HG02840 (cell line): Measurements from ENCODE around the gene KRTAP12-4.
"Not testable (repeated sequence)": the region's sequence is repeated elsewhere in the genome, so short reads cannot be mapped to it uniquely, and the experiment has no call there.

Experiments
- ATAC-seq: cut with Tn5 transposase; IDR thresholded peaks from one replicate; pipeline ENCODE4 v1.9.1; 2021; ENCODE audit warnings: mild to moderate bottlenecking, moderate library complexity, moderate number of reproducible peaks; ENCODE audit not compliant: unreplicated experiment, low FRiP score

The KRTAP12-4 gene, protein sequence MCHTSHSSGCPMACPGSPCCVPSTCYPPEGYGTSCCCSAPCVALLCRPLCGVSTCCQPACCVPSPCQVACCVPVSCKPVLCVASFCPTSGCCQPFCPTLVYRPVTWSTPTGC

DNA sequence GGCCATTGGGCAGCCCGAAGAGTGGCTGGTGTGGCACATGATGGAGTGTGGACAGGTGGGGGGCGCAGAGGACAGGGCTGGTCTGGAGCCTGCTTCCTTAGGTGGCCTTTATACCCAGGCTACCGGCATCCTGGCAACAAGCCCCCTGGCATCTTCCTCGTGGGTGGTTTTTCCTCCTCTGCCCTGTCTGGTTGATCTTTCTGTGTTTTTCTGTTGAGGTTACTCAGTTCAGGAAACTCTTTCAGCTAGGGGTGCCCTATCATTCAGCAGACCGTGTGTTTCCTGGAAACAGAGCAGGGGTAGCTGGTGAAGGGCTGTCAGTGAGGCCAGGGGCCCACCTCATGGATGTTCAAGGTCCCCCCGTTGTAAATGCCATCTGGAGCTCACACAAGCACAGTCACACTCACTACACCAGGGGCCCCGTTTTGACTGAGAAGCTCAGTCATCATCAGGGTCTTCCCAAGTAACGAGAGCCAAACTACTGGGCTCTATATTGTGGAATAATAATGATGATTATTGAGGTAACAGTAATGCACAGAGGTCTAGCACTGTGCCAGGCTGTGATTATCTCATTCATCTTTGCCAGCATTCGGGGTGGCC lies at the start of gene KRTAP12-4:
TSS of gene KRTAP12-4 (minus strand) at position 84 of the 600 bp plus-strand sequence. CDS start at position 39, 45 bp downstream.
- no peak for ATAC-seq

DNA sequence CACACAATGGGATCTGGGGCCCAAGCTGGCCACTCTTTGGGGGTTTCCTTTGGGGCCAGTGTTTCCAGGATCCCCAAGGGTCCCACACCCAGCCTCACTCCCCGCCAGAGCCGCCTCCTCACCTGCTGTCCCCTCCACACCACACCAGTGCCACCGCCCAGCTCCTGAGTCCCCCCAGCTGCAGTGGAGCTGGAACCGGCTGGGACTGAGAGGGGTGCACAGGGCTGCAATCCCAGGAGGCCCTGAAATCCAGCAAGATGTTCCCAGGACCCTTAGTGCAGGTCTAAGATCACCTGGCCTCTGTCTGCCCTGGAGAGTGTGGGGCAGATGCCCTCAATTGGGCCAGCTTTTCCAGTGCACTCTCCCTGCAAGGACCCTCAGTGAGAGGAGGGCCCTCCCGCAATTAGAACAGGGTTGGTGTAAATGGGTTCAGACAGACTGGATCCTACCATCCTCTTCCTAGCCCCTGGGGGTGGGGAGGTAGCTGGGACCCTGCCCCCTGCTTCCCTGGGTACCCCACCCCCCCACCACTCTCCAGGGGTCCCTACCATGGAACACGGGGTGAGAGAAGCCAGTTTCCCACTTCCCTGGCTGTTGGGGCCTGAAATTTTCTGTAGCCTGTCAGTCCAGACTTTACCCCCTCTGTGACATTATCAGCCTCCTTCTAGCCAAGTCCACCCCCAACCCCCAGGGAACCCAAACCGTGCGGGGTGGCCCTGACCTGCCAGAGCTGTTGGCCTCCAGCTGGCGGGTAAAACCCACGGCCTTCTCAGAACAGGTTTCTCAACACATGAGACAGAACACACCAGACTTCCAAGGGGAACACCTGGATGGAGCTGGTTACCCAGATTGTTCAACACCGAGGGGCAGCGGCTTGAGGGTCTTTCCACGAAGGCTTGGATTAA lies 49.5 kb upstream of the KRTAP12-4 start:
- no peak for ATAC-seq

DNA sequence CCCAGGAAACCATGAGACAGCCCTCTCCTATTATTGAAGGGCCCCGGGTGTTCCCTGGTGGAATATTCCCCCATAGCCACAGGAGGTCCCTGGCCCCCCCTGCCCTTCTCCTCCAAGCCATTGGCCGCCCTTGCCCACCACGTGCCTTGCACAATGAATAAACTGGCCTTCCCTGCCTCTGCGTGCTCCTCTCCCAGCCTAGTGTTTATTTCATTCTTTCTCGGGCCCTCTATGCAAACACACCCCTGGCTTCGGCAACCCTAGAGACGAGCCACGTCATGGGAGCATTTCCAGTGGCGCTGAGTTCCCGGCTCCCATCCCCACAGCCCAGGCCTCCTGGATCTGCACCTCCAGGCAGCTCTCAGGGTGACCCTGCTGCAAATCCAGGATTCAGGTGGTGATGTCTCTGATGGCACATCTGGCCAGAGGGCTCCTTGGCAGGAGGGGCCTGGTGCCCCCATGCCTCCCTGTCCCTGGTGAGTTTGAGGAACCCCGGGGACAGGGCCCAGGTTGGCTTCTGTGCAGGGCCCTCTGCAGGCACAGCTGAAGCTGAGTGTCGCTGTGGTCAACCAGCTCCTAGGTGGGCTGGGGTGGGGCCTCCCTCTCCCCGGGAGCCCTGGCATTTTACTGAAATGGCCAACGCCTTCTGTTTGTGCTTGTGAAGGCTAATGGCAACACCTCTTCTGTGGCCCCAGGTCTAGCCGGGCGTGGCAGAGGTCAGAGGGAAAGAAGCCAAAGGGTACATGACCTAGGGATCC lies 48.7 kb upstream of the KRTAP12-4 start:
- ATAC-seq: no peak

DNA sequence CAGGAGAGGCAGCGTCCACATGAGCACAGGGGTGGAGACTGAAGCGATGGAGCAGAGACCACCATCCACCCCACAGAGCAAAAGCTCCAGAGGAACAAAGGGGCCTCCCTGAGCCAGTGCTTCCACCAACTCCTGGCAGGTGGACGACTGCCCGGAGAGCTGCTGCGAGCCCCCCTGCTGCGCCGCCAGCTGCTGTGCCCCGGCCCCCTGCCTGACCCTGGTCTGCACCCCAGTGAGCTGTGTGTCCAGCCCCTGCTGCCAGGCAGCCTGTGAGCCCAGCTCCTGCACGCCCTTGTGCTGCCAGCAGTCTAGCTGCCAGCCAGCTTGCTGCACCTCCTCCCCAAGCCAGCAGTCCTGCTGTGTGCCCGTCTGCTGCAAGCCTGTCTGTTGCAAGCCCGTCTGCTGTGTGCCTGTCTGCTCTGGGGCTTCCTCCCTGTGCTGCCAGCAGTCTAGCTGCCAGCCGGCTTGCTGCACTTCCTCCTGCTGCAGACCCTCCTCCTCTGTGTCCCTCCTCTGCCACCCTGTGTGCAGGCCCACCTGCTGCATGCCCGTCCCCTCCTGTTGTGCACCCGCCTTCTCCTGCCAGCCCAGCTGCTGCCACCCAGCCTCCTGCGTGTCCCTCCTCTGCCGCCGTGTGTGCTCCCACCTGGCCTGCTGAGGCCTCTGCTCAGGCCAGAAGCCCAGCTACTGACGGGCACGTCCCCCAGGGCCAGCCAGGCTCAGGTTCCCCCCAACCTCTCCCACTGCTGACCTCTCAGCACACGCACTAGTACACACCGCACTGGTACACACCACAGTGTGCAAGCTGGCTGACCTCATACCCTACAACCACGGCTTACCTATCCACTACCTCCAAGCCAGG lies 47.9 kb upstream of the KRTAP12-4 start:
- no peak for ATAC-seq

DNA sequence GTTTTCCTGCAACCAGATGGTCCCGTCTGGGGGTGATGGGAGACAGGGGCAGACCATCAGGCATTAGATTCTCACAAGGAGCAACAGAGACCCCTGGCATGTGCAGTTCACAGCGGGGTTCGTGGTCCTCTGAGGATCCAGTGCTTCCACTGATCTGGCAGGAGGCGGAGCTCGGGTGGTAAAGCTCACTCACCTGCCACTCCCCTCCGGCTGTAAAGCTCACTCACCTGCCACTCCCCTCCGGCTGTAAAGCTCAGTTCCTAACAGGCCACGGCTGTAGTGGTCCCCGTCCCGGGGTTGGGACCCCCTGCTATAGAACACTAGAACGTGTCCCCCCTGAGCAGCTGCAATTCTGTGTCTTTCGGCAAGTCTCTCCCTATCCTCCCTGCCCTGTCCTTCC lies 47.1 kb upstream of the KRTAP12-4 start:
- no peak for ATAC-seq

DNA sequence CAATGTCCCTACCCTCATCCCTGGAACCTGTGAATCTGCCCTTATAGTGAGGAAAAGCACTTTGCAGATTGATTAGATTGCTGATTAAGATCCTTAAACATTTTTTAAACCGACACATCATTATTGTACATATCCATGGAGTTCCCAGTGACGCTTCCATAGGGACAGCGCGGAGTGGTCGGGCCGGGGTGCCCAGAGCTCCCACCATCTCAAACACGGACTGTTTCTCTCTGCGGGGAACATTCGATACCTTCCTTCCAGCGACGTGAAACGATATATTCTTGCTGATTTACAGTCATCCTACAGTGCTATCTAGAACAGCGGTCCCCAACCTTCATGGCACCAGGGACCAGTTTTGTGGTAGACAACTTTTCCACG lies 46.6 kb upstream of the KRTAP12-4 start:
- no peak for ATAC-seq

DNA sequence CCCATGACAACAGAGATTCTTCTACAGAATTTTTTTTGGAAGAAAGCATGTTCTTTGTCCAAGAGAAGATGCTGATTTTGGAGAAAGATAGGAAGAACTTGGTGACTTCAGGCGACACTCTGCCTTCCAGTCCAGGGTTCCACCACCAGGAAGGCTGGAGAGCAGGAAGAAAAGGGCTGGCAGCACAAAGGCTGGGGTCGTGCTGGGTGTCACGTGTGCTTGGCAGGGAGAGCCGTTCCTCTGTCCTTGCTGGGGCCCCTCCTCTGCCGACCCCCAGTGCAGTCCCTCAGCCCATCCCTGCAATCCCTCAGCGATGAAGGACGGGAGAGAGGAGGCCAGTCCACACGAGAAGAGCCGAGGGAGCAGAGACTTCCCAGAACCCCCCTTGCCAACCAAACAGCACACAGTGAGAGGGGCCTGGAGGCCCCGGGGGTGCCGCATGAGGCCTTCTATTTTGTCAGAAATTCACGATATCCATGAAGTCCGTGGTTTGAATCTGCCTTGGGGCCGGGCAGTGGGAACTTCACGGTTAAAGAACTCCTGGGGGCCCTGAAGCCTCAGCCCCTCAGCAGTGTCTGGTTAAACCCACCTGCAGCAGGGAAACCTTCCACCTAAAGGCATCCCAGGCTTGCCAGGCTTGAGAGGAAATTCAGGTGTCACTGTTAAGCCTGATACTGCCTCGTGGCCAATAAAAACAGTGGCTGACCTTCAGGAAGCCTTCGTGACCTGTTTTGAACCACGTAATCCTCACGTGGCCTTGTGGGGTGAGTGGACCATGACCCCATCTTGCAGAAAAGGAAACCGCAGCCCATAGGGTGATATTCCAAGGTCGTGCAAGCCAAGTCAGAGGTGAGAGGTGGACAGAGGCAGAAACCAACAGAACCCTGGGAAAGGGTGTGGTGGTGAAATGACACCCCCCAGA lies 45.9 kb upstream of the KRTAP12-4 start:
- ATAC-seq: no peak

DNA sequence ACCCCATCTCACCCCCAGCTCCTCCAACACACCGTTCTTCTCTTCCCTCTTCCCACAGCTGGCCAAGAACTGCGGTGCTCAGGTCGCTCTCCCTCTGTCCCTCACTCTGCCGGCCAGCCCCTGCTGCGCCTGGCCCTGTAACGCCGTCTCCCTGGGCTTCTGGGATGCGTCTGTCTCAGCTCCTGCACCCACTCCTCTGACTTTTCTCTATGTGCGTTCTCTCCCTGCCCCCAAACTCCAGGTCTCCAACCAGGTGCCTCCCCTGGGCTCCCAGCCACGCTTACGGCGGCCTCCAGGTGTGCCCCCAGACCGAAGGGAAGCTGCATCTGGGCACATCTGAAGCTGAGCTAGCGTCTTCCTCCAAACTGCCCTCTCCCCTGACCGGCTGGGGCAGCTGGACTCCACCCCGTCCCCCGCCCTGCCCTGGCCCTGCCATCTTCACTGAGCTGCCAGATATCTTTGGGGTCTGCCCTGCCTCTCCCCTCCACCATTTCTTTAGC lies 45.1 kb upstream of the KRTAP12-4 start:
- no peak for ATAC-seq

DNA sequence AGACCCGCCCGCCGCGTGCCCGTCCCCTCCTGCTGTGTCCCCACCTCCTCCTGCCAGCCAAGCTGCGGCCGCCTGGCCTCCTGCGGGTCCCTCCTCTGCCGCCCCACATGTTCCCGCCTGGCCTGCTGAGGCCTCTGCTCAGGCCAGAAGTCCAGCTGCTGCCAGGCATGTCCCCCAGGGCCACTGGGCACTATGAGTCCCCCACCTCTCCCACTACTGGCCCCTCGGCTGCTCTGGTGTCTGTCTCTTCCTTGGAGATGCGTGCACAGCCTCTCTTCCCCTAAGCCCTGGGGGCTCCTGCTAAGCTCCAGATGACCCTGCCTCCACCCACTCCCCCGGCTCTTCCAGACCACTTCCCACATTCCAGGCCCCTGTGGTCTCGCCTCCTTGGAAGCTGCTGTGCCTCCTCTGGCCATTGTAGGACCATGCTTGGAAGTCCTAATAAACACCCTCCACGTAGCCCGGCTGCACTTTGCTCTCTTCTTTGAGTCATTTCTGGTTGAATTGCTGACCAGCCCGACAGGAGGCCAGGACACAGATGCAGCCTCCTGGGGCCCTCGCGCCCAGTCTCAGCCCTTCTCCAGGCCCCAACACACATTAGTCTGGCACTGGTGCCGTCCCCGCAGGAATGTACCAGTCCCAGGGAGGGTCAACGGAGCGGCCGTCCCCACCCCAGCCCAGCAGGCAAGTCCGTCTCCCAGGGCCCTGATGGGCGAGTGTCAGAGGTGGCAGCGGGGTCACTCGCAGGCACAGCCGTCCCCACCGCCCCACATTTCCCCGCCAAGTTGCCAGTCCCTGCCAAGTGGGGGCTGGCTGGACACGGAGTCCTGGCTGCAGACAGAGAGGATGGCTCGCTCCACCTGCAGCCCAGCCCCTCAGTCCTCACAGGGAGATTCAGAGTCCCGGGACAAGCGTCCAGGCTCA lies 43.6 kb upstream of the KRTAP12-4 start:
- ATAC-seq: no peak

DNA sequence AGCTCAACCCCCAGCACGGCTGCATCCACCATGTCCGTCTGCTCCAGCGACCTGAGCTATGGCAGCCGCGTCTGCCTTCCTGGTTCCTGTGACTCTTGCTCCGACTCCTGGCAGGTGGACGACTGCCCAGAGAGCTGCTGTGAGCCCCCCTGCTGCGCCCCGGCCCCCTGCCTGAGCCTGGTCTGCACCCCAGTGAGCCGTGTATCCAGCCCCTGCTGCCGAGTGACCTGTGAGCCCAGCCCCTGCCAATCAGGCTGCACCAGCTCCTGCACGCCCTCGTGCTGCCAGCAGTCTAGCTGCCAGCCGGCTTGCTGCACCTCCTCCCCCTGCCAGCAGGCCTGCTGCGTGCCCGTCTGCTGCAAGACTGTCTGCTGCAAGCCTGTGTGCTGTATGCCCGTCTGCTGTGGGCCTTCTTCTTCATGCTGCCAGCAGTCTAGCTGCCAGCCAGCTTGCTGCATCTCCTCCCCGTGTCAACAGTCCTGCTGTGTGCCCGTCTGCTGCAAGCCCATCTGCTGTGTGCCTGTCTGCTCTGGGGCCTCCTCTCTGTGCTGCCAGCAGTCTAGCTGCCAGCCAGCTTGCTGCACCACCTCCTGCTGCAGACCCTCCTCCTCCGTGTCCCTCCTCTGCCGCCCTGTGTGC lies 42.8 kb upstream of the KRTAP12-4 start, which contains the start of gene KRTAP10-12:
TSS of gene KRTAP10-12 (plus strand) at position 1 of the 639 bp plus-strand sequence. CDS start at position 31, 30 bp downstream.
- not testable (repeated sequence) for ATAC-seq

DNA sequence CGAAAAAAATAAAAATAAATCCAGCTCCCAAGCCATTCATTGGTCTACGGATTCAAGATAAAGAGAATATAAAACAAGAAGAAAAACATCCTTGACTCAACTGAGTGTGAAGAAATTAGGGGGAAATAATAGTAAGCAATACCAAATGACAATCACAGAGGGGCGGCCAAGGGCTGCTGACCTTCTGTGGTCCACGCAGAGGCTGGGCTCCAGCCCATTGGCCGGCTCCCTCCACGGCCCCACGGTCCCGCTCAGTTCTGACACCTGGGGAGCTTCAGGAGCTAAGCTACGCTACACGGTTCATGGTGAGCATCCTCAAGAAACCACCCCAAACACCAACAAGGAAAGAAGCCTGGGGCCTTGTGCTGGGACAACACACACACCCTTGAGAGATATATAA lies 42.1 kb upstream of the KRTAP12-4 start:
- ATAC-seq: no peak

DNA sequence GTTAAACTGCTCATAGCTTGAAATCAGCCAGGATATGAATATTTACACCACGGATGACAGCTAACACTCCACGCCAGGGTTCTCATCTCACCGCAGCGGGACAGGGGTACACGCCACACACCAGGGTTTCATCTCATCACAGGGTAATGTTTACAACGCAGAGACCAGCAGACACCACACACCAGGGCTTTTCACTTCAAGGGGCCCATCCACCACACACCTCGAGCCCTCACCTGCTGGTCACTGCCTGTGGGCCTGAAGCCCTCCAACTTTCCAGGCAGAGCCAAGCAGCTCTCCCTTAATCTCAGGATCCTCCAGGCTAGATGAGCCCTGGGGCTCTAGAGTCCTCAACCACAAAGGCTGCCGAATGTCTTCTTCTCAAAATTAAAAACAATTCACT lies 41.2 kb upstream of the KRTAP12-4 start:
- ATAC-seq: no peak

DNA sequence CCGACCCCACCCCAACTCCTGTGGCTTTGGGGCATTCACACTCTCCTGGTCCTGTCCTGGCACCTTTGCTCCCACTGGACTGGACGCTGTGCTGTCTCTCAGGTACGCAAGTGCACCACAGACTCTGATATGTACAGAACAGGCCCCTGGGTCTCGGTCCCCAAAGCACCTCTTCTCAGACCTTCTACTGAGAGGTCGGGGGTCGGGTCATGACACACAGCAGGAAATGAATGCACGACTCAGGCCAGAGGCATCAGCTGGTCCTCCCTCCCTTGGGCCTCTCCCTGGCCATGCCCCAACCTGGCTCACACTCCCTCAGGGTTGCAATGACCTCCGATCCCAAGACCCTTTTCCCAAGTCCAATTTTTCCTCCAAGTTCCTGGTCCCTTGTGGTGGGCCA lies 40.7 kb upstream of the KRTAP12-4 start:
- ATAC-seq: no peak

DNA sequence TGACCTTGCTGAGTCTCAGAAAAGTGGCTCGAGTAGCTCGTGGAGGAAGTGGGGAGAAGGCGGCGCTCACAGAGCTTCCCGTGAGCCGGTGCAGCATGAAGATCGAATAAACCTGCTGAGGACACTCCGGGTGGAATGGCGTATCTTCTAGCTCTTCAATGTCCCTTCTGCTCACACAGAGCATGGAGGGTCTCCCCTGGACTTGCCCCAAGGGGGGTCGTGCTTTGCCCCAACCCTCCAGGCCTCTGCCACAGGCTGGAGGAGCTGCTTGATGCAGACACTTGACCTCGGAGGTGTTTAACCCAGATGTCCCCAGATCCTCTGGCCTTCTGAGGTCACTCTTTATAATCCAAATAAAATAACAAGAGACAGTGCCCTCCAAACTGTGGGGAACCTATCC lies 40.3 kb upstream of the KRTAP12-4 start:
- no peak for ATAC-seq

DNA sequence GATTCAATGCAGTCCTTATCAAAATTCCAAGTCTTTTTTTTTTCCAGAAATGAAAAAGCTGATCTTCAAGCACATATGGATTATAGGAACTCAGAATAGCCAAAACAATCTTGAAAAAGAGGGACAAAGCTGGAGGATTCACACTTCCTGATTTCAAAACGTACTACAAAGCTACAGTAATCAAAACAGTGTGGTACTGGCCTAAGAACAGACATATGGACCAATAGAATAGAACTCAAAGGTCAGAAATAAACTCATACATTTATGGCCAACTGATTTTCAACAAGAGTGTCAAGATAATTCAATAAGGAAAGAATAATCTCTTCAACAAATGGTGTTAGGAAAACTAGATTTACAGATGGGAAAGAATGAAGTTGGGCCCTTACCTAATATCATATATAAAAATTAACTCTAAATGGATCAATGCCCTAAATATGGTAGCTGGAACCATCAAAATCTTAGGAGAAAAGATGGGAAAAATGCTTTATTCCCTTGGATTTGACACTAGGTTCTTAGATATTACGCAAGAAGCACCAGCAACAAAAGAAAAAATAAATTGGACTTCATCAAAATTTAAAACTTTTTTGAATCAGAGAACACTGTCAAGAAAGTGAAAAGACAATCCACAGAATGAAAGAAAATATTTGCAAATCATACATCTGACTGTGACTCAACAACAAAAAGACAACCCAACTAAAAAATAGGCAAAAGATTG lies 38.5 kb upstream of the KRTAP12-4 start:
- no peak for ATAC-seq

DNA sequence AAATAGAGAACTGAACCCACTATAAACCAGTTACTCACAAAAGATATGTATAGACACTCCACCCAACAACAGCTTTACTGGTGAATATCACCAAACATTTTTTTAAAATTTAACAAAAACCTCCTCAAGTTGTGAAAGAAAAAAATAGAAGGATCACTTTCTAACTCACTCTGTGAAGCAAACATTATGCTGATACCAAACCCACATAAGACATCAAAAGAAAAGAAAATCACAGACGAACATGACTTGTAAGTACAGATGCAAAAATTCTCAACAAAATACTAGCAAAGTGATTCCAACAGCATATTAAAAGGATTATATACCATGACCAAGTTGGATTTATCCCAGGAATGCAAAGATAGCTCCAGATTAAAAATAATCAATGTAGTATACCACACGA lies 37.2 kb upstream of the KRTAP12-4 start:
- ATAC-seq: no peak

DNA sequence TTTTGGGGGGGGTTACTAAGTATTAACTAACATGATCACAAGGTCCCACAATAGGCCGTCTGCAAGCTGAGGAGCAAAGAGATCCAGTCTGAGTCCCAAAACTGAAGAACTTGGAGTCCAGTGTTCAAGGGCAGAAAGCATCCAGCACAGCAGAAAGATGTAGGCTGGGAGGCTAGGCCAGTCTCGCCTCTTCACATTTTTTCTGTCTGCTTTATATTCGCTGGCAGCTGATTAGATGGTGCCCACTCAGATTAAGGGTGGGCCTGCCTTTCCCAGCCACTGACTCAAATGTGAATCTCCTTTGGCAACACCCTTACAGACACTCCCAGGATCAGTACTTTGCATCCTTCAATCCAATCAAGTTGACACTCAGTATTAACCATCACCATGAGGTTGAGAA lies 35.3 kb upstream of the KRTAP12-4 start:
- ATAC-seq: not testable (repeated sequence)
